Astrocyte (in vitro differentiated cells and primary cell): ENCODE measurements around the gene CTAGE8. TPM values are rescaled to one million over a fixed set of nuclear protein-coding genes. Genes with fewer than 3 reads are reported as not detected.
"Not testable (repeated sequence)": the region's sequence is repeated elsewhere in the genome, so short reads cannot be mapped to it uniquely, and the experiment has no call there.

ENCODE experiments used
- DNase-seq: peaks from one replicate; pipeline ENCODE4 v3.0.0-alpha.2; 2010; ENCODE audit warnings: low read depth
- FAIRE-seq: peaks from 2 replicates; lab custom pipeline; 2011; peaks lifted over from hg19 to GRCh38; lab: Jason Lieb, UNC
- H2AFZ ChIP-seq: 2 replicates; pipeline ENCODE4 v1.6.0; 2012; ENCODE audit warnings: low read depth, low read length, inconsistent platforms
- H3K27ac ChIP-seq: 2 replicates; pipeline ENCODE4 v1.5.1; 2011; ENCODE audit warnings: low read depth, low read length, inconsistent platforms
- H3K27me3 ChIP-seq: 2 replicates; pipeline ENCODE4 v1.6.0; 2011; ENCODE audit warnings: low read length, inconsistent platforms; ENCODE audit not compliant: insufficient read depth
- H3K36me3 ChIP-seq: 2 replicates; pipeline ENCODE4 v1.5.1; 2011; ENCODE audit warnings: low read length, inconsistent platforms; ENCODE audit not compliant: insufficient read depth
- H3K4me1 ChIP-seq: 2 replicates; pipeline ENCODE4 v1.5.1; 2011; ENCODE audit warnings: low read length, inconsistent platforms; ENCODE audit not compliant: insufficient read depth
- H3K4me2 ChIP-seq: 2 replicates; pipeline ENCODE4 v1.6.0; 2012; ENCODE audit warnings: low read length, inconsistent platforms
- H3K4me3 ChIP-seq: 2 replicates; pipeline ENCODE4 v1.5.1; 2011; ENCODE audit warnings: low read depth, mild to moderate bottlenecking, low read length, inconsistent platforms; ENCODE audit not compliant: insufficient read depth
- H3K79me2 ChIP-seq: 2 replicates; pipeline ENCODE4 v1.6.0; 2012; ENCODE audit warnings: mild to moderate bottlenecking, low read length, inconsistent platforms; ENCODE audit not compliant: insufficient read depth
- H3K9ac ChIP-seq: 2 replicates; pipeline ENCODE4 v1.6.0; 2012; ENCODE audit warnings: mild to moderate bottlenecking, low read length, inconsistent platforms
- H3K9me3 ChIP-seq: 2 replicates; pipeline ENCODE4 v1.5.1; 2012; ENCODE audit warnings: low read depth, mild to moderate bottlenecking, low read length, inconsistent platforms; ENCODE audit not compliant: insufficient read depth
- H4K20me1 ChIP-seq: 2 replicates; pipeline ENCODE4 v1.6.0; 2012; ENCODE audit warnings: low read length, inconsistent platforms; ENCODE audit not compliant: insufficient read depth
- H3K27ac Mint-ChIP-seq: one replicate; pipeline ENCODE4 v1.8.0; 2021; ENCODE audit warnings: mild to moderate bottlenecking, mixed read lengths; ENCODE audit not compliant: unreplicated experiment
- H3K27me3 Mint-ChIP-seq: one replicate; pipeline ENCODE4 v1.8.0; 2021; ENCODE audit warnings: low read depth, mixed read lengths; ENCODE audit not compliant: unreplicated experiment
- H3K36me3 Mint-ChIP-seq: one replicate; pipeline ENCODE4 v1.8.0; 2021; ENCODE audit warnings: low read depth, mixed read lengths; ENCODE audit not compliant: unreplicated experiment
- H3K4me1 Mint-ChIP-seq: one replicate; pipeline ENCODE4 v1.8.0; 2021; ENCODE audit warnings: low read depth, mixed read lengths; ENCODE audit not compliant: unreplicated experiment
- H3K4me3 Mint-ChIP-seq: one replicate; pipeline ENCODE4 v1.8.0; 2021; ENCODE audit warnings: mild to moderate bottlenecking, moderate library complexity, mixed read lengths; ENCODE audit not compliant: unreplicated experiment
- H3K9me3 Mint-ChIP-seq: one replicate; pipeline ENCODE4 v1.8.0; 2021; ENCODE audit warnings: mild to moderate bottlenecking, mixed read lengths; ENCODE audit not compliant: unreplicated experiment
- total RNA-seq: library from RNA; stranded (reverse); gene quantifications from 2 replicates; pipeline ENCODE4 v1.2.1, GENCODE V29; 2021

The CTAGE8 gene
- total RNA-seq, 1 donor from 2014 or later, result 0.98 TPM

- not testable (repeated sequence) for H3K9ac ChIP-seq, H3K9me3 Mint-ChIP-seq, H3K27ac ChIP-seq, H2AFZ ChIP-seq, H3K4me1 Mint-ChIP-seq, H3K4me3 ChIP-seq, FAIRE-seq, H3K36me3 Mint-ChIP-seq, H3K4me1 ChIP-seq, H3K4me2 ChIP-seq, H3K79me2 ChIP-seq, H4K20me1 ChIP-seq, H3K4me3 Mint-ChIP-seq, H3K27ac Mint-ChIP-seq, H3K9me3 ChIP-seq, H3K27me3 Mint-ChIP-seq, H3K36me3 ChIP-seq, DNase-seq, H3K27me3 ChIP-seq
Observed at GRCh38 chr7:144226866-144227265, 42.2 kb downstream of the CTAGE8 start.

- H3K9me3 Mint-ChIP-seq, H3K4me3 Mint-ChIP-seq, H4K20me1 ChIP-seq, H3K4me2 ChIP-seq, H3K27ac Mint-ChIP-seq, H3K79me2 ChIP-seq, DNase-seq, H3K27me3 ChIP-seq, H3K27me3 Mint-ChIP-seq, H3K27ac ChIP-seq, H3K4me1 ChIP-seq, H3K9me3 ChIP-seq, H2AFZ ChIP-seq, FAIRE-seq, H3K4me3 ChIP-seq, H3K4me1 Mint-ChIP-seq, H3K36me3 ChIP-seq, H3K9ac ChIP-seq, H3K36me3 Mint-ChIP-seq: not testable (repeated sequence)
Observed at GRCh38 chr7:144223675-144224074, 45.4 kb downstream of the CTAGE8 start.

DNA sequence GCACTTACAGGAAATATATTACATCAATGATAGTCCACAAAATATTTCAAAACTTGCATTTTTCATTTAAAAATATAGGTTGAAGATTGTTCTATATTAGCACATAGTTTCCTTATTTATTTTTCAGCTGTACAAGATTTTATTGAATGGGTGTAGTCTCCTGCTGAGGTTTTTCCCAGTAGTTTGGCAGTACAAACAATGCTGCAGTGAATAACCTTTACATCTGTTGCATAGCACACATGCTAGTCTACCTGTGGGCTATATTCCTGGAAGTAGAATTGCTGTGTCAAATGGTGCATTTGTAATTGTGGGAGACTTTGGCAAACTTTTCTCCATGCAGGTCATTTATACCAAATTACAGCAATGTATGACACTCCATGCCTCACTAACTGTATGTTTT is 48.6 kb downstream of the CTAGE8 start:
- H3K36me3 ChIP-seq, H3K9ac ChIP-seq, H3K4me1 Mint-ChIP-seq, H3K27me3 ChIP-seq, H4K20me1 ChIP-seq, H3K36me3 Mint-ChIP-seq, H3K4me2 ChIP-seq, H3K4me3 Mint-ChIP-seq, H3K79me2 ChIP-seq, DNase-seq, H3K4me3 ChIP-seq, H3K9me3 ChIP-seq, H3K27ac ChIP-seq, H3K4me1 ChIP-seq, FAIRE-seq, H2AFZ ChIP-seq, H3K9me3 Mint-ChIP-seq, H3K27me3 Mint-ChIP-seq, H3K27ac Mint-ChIP-seq: not testable (repeated sequence)

DNA sequence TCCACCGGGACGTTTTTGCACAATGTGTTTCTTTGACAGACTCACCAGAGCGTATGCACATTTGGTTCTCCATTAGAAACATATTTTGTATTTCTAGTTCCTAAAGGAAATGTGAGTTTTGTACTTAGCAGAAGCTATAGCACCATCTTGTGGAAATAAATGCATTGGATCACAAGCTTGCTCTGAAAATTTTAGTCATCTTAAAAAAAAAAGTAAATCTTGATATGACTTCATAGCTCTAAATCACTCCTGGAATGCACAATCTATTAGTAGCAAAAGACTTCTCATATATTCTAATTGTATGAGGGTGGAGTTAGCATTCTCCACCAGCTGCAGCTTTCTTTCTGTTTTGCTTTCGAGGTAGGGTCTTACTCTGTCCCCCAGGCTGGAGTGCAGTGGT is 49.9 kb downstream of the CTAGE8 start:
- not testable (repeated sequence) for H3K36me3 ChIP-seq, H3K79me2 ChIP-seq, H3K27me3 Mint-ChIP-seq, H3K4me2 ChIP-seq, H3K9me3 ChIP-seq, H3K4me1 ChIP-seq, H3K27ac ChIP-seq, H3K9ac ChIP-seq, H2AFZ ChIP-seq, H3K4me1 Mint-ChIP-seq, H3K4me3 Mint-ChIP-seq, H3K27me3 ChIP-seq, H3K36me3 Mint-ChIP-seq, H4K20me1 ChIP-seq, H3K4me3 ChIP-seq, H3K9me3 Mint-ChIP-seq, DNase-seq, H3K27ac Mint-ChIP-seq
- peak; percentile 69 for FAIRE-seq

- H4K20me1 ChIP-seq, H3K27me3 ChIP-seq, H3K36me3 Mint-ChIP-seq, H3K4me1 Mint-ChIP-seq, H3K4me2 ChIP-seq, H2AFZ ChIP-seq, H3K9me3 ChIP-seq, H3K36me3 ChIP-seq, H3K27ac ChIP-seq, H3K4me3 ChIP-seq, H3K79me2 ChIP-seq, H3K9me3 Mint-ChIP-seq, H3K27ac Mint-ChIP-seq, H3K4me3 Mint-ChIP-seq, DNase-seq, H3K27me3 Mint-ChIP-seq, H3K4me1 ChIP-seq, FAIRE-seq, H3K9ac ChIP-seq: not testable (repeated sequence)
Observed at GRCh38 chr7:144218581-144218980, 50.5 kb downstream of the CTAGE8 start.

DNA sequence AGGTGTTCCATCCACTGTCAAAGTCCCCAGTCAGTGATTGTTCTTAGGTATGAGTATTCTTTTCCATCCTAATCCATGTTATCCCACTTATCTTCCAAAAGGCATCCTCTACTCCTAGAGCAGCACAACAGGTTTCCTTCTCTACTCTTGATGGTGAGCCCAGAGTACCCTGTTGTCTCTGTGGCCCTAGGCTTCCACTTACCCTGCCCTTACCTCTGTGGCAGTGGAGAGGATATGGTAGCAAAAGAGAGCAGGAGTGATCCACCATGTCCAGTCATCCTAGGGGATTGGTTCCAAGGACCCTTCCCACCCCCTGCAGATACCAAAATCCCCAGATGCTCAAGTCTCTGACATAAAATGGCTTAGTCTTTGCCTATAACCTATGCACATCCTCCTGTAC is 51.9 kb downstream of the CTAGE8 start:
- H3K79me2 ChIP-seq, H3K36me3 Mint-ChIP-seq, H3K4me1 ChIP-seq, H3K9ac ChIP-seq, H3K9me3 Mint-ChIP-seq, H3K4me3 Mint-ChIP-seq, H4K20me1 ChIP-seq, H3K36me3 ChIP-seq, H3K27ac Mint-ChIP-seq, H3K9me3 ChIP-seq, DNase-seq, H3K4me2 ChIP-seq, H3K4me3 ChIP-seq, FAIRE-seq, H2AFZ ChIP-seq, H3K27ac ChIP-seq, H3K4me1 Mint-ChIP-seq, H3K27me3 Mint-ChIP-seq, H3K27me3 ChIP-seq: not testable (repeated sequence)
